GM19397 (cell line): ENCODE data around the gene ADD2.
"Not testable (repeated sequence)": the region's sequence is repeated elsewhere in the genome, so short reads cannot be mapped to it uniquely, and the experiment has no call there.

Experiments
- ATAC-seq: cut with Tn5 transposase; IDR thresholded peaks from one replicate; pipeline ENCODE4 v1.9.1; 2021; ENCODE audit warnings: mild to moderate bottlenecking, moderate library complexity; ENCODE audit not compliant: unreplicated experiment

The ADD2 gene, protein sequence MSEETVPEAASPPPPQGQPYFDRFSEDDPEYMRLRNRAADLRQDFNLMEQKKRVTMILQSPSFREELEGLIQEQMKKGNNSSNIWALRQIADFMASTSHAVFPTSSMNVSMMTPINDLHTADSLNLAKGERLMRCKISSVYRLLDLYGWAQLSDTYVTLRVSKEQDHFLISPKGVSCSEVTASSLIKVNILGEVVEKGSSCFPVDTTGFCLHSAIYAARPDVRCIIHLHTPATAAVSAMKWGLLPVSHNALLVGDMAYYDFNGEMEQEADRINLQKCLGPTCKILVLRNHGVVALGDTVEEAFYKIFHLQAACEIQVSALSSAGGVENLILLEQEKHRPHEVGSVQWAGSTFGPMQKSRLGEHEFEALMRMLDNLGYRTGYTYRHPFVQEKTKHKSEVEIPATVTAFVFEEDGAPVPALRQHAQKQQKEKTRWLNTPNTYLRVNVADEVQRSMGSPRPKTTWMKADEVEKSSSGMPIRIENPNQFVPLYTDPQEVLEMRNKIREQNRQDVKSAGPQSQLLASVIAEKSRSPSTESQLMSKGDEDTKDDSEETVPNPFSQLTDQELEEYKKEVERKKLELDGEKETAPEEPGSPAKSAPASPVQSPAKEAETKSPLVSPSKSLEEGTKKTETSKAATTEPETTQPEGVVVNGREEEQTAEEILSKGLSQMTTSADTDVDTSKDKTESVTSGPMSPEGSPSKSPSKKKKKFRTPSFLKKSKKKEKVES

DNA sequence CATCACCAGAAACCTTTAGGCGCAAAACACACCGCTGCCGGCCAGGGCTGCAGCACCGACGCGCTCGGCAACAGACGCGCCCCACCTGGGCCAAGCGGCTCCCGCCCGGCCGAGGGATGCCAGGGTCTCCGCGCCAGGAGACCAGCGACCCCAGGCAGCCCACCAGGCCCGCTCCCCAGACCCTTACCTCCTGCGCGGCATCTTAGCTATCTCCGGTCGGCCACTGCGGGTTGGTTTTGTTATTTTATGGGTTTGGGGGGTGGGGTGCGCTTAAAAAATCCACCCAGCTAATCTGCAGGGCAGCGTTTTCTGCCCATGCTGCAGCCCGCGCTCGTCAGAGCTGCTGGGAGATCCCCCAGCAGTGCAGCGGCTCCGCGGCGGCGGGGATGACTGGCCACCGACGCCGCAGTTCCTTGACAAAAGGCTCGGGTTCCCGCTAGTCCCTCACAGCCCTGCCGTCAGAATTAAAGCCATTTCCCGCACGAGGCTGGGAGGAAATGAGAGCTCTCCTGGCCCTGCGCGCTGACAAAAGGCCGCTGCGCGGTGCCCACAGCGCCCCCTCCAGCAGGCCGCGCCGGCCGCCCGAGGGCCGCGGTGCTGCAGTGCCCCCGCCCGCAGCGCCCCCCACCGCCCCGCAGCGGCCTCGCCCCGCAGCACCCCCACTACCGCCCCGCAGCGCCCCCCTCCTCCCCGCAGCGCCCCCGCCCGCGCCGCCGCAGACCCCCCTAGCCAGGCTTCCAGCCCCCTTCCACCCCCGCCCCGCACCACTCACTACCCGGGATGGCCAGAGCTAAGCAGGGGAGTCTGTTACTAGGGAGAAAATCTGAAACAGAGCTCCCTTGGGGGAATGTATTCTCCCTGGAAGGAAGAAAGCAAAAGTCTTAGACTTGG lies at the start of gene ADD2:
TSS of gene ADD2 (minus strand) at position 502 of the 891 bp plus-strand sequence. CDS start 61,792 bp downstream, outside the sequence.
- no peak for ATAC-seq

DNA sequence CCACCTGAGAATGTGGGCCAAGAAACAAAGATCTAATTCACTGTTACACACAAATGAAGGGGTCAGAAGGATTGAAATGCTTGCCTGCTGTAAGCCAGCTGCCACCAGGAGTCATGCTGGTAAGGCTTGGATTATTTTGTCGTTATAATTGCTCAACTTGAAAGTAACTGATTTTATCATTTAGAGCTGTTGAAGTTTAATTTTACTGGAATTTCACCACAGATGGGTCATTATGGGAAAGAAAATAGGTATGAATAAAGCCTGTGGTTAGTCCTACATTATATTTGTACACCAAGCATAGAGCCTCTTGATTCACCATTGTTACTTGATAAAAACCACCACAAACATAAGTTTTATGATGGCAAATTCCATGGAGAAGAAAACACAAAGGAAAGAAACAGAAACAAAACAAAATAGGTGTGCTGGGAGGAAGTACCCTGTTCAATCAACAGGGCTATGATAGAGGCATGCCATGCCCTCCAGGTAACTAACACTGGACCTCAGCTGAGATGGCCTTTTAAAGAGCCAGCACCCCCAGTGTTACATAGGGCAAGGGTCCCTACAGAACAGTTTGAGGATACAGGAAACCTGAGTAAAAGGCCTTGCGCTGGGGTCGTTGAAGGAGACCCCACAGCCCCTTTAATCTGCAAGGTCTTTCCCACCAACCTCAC lies 49.4 kb upstream of the ADD2 start:
- no peak for ATAC-seq

DNA sequence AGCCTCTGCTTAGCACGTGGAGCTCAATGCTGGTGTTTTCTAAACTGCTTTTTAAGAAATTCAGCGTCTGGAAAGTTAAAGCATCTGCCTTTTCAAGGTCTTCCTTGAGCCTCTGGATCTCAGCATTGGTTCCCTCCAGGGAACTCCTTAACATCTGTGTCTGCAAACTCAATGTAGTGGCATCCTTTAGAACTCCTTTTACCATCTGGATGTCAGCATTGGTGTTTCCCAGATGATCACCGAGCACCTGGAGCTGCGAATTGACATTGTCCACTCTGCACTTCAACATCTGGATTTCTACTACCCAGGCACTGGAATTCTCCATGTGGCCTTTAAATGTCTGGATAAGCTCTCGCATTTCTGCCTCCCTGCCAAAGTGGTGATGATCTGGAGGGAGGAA lies 48.7 kb upstream of the ADD2 start:
- no peak for ATAC-seq

DNA sequence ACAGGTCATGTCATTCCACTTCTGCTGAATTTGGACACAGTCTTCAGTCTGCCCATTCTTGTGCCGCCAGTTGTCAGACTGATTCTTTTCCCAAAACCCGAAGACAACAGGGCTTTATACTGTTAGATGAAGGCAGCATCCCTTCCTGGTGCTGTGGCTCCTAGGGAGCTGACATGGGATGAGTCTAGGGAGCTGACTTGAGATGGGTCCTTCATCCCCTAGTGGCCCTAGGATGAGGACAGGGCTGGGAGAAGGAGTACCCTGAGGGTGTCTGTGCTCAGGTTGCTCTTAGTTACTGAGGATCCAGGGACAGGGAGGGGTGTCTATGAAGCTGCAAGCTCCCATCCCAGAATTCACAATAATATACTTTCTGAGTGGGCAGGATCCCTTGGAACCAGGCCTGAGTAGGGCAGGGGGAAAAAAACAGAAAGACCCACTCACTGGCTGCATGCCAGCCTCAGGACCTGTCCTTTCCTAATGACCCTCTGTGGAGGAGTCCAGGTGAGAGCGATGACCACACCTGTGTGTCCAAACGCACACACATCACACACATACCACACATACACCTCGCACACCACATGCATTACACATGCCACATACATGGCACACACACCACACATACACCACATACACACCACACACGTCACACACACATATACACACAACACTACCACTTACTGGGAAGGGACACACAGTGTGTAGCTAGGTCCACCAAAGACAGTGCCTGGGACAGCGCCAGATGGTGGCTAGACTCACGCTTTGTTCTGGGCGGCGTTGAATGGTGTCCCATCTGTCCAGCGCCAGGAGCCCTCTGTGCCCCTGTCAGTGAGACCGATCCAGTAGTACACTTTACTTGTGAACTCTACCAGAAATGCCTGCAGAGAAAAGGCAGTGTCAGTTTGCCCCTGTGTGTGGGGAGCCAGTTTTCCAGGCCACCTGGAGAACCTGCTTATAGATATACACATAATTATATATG lies 41.3 kb upstream of the ADD2 start:
- no peak for ATAC-seq

DNA sequence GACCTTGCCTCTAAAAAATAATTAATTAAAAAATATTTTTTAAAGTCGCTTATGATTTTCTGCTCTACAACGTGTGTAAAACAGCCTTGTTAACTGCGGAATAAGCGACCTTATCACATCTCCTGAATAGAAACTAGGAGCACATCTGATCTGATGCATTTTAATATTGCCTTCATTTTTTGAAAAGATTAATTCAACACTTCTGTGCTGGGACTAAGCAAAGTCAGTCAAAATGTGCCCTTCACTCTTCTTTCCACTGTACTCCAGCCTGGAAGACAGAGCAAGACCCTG lies 39.8 kb upstream of the ADD2 start:
- ATAC-seq: no peak

DNA sequence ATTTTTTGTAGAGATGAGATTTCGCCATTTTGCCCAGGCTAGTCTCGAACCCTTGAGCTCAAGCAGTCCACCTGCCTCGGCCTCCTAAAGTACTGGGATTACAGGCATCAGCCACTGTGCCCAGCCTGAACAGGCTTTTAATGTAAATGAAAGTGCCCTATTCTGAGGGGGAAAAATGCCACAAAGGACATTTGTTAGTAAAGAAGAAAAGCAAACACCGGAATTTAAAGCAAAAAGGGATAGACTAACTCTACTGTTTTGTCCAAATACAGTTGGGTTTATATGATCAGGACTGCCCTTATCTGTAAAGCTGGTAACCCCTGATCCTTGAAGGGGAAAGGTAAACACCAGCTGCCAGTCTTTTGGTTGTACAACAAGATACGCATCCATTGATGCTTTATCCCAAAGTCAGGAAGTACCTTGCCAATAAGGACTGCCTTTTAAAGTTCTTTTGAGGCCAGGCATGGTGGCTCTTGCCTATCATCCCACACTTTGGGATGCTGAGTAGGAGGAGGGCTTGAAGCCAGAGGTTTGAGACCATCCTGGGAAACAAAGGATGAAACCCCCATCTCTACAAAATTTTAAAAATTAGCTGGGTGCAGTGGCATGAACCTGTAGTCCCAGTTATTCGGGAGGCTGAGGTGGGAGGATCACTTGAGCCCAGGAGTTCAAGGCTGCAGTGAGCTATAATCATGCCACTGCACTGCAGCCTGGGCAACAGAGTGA lies 39.3 kb upstream of the ADD2 start:
- no peak for ATAC-seq

DNA sequence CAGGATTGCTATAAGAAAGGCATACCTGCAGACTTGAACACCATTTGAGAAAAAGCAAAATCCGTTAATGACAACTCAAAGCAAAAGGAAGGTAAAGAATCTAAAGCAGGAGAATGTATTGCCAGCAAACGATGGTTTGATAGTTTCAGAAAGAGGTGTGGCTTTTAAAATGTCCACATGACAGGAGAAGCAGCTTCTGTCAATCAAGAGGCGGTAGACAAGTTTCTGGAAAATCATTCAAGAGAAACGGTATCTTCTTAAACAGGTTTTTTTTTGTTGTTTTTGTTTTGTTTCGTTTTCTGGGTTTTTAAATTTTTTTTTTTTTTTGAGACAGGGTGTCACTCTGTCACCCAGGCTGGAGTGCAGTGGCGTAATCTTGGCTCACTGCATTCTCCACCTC lies 38.6 kb upstream of the ADD2 start:
- ATAC-seq: no peak

DNA sequence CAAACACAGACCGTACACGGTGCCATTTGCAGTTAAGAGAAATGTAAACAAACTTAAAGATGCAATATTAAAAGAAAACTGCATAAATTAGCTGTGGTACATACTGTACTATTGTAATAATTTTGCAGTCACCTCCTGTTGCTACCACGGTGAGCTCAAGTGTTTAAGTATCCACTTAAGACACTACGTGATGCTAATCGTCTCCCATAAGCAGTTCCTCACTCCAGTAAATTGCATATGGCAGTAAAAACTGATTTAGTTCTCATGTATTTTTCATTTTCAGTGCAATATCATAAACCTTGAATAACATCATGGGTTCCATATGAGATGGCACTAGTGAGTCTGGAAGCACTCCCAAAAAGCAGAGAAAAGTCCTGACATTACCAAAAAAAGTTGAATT lies 38.0 kb upstream of the ADD2 start:
- ATAC-seq: no peak

DNA sequence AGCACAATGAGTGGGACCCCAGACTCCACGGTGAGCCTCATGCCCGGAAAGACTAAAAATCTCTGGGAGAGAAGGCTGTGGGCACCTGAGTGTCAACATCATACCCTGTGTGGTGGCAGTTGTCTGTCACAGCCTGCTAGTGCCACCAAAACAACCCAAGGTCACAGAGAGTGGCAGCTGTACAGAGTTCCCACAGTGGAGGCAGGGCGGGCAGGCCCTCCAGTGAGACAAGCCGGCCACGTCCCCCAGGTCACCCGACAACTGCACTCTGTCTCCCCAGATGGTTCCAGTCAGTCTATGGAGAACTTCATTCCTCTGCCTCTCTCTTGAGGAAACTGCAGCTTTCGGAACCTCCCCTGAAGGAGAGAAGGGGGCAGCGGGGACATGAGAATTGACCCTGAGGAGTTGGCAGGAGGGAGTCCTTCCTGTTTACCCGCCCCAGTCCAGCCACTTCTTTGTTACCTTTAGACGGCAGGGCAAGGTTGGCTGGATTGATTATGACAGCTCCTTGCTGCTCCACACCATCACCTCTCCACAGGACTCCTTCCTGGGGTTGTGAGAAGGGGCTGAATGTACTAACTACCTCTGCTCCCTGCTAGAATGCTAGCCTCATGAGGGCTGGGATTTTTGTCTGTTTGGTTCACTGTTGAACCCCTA lies 33.7 kb upstream of the ADD2 start:
- no peak for ATAC-seq

DNA sequence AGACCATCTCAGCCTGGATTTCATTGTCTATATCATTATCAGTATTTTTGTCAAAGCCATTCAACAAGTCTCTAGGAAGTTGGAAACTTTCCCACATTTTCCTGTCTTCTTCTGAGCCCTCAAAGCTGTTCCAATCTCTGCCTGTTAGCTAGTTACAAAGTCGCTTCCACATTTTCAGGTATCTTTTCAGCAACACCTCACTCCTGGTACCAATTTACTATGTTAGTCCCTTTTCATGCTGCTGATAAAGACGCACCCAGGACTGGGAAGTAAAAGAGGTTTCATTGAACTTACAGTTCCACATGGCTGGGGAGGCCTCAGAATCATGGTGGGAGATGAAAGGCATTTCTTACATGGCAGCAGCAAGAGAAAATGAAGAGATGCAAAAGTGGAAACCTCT lies 31.7 kb upstream of the ADD2 start:
- ATAC-seq: no peak

DNA sequence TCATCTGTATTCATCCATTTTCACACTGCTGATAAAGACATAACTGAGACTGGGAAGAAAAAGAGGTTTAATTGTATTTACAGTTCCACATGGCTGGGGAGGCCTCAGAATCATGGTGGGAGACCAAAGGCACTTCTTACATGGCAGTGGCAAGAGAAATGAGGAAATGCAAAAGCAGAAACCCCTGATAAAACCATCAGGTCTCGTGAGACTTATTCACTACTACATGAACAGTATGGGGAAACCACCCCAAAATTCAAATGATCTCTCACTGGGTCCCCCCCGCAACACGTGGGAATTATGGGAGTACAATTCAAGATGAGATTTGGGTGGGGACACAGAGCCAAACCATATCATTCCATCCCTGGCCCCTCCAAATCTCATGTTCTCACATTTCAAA lies 30.0 kb upstream of the ADD2 start:
- not testable (repeated sequence) for ATAC-seq

DNA sequence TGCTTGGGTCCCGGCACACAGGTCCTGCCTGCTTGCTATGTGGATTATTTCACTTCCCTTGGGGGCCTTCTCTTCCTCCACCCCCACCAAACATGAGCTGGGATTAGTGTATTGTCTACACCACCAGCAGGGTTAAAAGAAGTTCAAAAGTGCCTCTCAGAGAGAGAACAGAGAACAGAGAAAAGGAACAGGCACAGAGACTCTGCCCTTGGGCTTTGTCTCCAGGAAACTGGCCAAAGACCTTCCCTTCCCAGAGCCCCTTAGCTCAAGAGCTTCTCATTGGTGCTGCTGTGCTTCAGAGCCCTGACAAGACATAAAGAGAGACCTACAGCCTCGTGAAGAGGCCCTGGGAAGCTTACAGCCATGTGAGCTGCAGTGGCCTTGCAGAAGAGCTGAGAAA lies 29.5 kb upstream of the ADD2 start:
- no peak for ATAC-seq

DNA sequence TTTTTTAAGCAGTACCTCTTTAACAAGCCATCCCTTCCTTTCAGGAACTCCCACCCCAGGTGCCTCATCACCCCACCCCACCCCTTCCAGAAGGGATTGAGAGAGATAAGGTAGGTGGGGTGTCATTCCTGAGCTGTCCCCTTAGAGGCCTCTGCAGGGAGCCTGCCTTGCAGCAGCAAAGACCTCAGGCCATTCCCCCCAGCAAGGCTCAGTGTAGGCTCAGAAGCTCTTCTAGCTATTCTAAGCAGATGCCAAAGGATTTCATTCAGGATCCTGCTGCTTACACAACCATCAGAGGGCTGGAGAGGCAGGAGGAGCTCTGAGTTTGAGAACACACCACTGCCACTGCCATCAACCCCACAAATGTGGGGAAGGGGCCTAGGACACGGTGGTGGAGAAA lies 28.3 kb upstream of the ADD2 start:
- no peak for ATAC-seq

DNA sequence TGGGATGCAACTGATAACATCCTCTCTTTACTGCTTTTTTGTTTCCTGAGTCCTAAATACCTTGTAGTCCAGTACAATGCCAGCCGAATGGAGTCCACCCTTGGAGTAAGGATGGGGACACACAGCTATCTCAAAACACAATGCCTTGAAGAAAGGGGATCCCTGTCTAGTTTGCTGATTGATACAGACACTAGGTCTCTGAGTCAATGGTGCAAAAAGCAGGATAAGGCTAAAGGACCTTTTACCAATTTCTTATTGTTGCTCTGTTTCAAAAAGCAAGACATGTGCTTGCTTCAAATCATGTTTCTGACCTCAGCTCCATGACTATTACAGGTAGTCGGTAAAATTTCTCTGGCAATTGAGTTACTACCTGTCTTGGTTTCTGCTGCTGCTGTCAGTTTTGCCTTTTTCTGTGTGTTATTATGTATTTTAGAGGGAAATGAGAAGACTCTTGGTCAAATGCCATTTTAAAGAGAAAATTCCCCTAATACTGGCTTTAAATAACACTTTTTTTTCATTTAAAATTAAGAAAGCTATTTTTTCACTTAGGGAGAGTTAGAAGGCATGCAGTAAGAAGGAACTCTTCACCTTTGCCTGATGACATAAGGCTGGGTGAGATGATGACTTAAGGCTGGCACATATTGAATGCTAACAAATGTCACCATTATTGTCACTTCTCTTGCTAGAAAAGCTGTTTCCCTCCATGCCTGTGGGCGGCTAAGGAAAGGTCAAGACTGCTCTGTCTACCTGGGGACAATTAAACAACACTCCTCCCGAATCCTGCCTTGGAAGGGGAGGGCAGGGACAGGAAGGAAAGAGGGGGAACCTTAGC lies 27.4 kb upstream of the ADD2 start:
- ATAC-seq: no peak

DNA sequence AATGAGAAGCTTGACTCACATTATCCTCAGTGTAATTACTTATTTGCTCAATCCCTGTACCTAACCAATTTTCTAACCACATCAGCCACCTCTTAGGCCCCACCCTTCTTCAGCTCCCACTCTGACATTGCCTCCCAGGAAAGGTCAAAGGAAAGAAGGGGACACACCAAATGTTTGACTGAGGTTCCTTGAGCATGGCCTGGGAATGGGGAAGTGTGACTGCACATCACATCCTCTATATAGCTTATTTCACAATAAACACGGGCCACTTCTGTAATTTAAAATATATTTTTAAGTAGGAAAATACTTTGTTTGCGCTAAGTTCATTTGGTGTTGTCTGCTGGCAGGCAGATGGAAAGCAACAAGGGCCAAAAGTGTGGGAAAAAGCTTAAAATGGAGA lies 25.4 kb upstream of the ADD2 start:
- no peak for ATAC-seq

DNA sequence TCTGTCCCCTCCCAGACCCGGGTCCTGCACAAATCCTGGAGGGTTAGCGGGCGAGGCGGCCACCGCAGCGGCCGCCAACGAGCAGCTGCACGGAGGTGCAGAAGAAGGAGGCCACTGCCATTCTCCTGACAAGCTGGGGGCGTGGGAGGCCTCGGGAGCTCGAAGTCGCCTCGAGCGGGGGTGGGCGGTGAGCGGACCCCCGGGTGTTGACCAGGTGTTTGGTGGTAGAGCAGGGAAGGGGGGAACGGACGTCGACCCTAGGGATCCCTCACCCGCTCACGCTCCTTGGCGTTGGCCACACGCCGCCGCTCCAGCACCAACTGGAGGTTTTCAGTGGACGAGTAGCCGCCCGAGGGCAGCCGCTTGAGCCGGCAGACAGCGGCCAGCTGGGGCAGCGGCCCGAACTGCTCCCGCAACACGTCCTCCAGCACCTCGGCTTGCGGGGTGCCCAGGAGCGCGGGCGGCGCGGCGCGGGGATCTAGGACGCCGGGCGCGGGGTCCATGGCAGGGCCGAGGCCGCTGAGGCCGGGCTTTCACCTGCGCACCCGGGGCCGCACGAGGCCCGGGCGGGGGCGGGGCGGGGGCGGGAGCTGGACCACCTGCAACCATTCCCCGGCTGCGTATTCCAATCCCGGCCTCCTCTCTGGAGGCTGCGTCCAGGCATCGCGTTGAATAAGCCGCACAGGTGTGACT lies 22.3 kb upstream of the ADD2 start, which contains the start of gene FIGLA:
TSS of gene FIGLA (minus strand) at position 508 of the 693 bp plus-strand sequence. CDS start at position 503, 5 bp downstream.
- ATAC-seq: no peak
